Ectodermal cell (in vitro differentiated cells): ENCODE data around the gene DUSP18.
A peak's percentile ranks its signal among the peaks of the same experiment; 100 is the strongest.

Experiments used
- H3K27ac ChIP-seq: 2 replicates; pipeline ENCODE4 v1.7.0; 2013; ENCODE audit warnings: mild to moderate bottlenecking, low read depth, low read length; ENCODE audit not compliant: insufficient read depth, poor library complexity, severe bottlenecking
- H3K27me3 ChIP-seq: 2 replicates; pipeline ENCODE4 v1.7.0; 2013; ENCODE audit warnings: mild to moderate bottlenecking, low read length; ENCODE audit not compliant: insufficient read depth, control insufficient read depth, poor library complexity, severe bottlenecking
- H3K36me3 ChIP-seq: one replicate; pipeline ENCODE4 v1.7.0; 2013; ENCODE audit warnings: low read length; ENCODE audit not compliant: control insufficient read depth, insufficient read depth
- H3K4me1 ChIP-seq: one replicate; pipeline ENCODE4 v1.7.0; 2013; ENCODE audit warnings: low read length; ENCODE audit not compliant: control insufficient read depth, insufficient read depth
- H3K4me3 ChIP-seq: 2 replicates; pipeline ENCODE4 v1.7.0; 2013; ENCODE audit warnings: low read depth, low read length, control low read depth; ENCODE audit not compliant: insufficient read depth
- H3K9me3 ChIP-seq: 2 replicates; pipeline ENCODE4 v1.7.0; 2013; ENCODE audit warnings: mild to moderate bottlenecking, low read length, moderate library complexity; ENCODE audit not compliant: control insufficient read depth
- WGBS, 2 experiments: methylation state at CpG; one replicate each; pipeline ENCODE4 v1.1.7; 2013; ENCODE audit warnings: missing lambda C conversion rate in 2 of 2; 5-methylcytosine and 5-hydroxymethylcytosine counted together

Gene DUSP18

GRCh38 chr22:30695871-30696655, 28.4 kb upstream of the DUSP18 start:
- 91 to 94% methylated on average over 7 of the region's 7 CpGs for WGBS, 2 experiments
- Histone ChIP-seq H3K9me3 (no peaks in the 10 kb centered on the region), H3K36me3 (no peaks in the 10 kb centered on the region), H3K4me1 (no peaks in the 10 kb centered on the region), H3K27ac (no peak overlapping the region), H3K4me3 (no peak overlapping the region), H3K27me3 (peaks cover 39% of the 10 kb centered on the region)

GRCh38 chr22:30695351-30695851, 27.7 kb upstream of the DUSP18 start:
- H3K4me3 ChIP-seq, result peak overlapping the region; percentile 57
- no peaks in the 10 kb centered on the region for H3K36me3 ChIP-seq
- no peak overlapping the region for H3K27ac ChIP-seq
- no peaks in the 10 kb centered on the region for H3K4me1 ChIP-seq
- H3K9me3 ChIP-seq, result no peaks in the 10 kb centered on the region
- WGBS, 2 experiments, result 69 to 76% methylated on average over 15 of the region's 15 CpGs
- H3K27me3 ChIP-seq, result peaks cover 39% of the 10 kb centered on the region

DNA sequence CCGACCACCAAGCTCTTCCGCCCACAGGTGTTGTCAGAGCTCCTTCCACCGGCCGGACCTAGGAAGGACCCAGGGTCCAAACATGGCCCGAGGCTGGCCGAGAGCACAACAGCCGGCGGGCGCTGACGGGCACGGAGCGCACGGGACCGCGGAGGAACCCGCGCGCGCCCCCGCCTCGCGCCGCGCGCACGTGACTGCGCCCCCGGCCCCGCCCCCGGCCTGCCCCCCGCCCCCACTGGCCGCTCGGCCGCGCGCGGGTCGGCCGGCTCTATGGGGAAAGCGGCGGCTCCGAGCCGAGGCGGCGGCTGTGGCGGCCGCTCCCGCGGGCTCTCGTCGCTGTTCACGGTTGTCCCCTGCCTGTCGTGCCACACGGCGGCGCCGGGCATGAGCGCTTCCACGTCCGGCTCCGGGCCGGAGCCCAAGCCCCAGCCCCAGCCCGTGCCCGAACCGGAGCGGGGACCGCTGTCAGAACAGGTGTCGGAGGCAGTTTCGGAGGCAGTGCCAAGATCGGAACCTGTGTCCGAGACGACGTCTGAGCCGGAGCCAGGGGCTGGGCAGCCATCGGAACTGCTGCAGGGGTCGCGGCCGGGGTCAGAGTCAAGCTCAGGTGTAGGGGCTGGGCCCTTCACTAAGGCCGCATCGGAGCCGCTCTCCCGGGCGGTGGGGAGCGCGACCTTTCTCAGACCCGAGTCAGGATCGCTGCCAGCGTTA, 27.1 kb upstream of the DUSP18 start, which contains the start of gene OSBP2:
Gene OSBP2, plus strand, starts transcription at position 235 of the 711 bp plus-strand sequence. Its CDS starts 36 bp downstream, at position 271.
- WGBS, 2 experiments, result 1% methylated on average over 88 of the region's 88 CpGs
- Histone ChIP-seq H3K27me3 (peaks cover 39% of the 10 kb centered on the region), H3K27ac (no peak within 1 kb of the TSS), H3K4me3 (peak within 1 kb of the TSS; percentile 60), H3K4me1 (no peaks in the 10 kb centered on the region), H3K9me3 (no peaks in the 10 kb centered on the region), H3K36me3 (no peaks in the 10 kb centered on the region)

DNA sequence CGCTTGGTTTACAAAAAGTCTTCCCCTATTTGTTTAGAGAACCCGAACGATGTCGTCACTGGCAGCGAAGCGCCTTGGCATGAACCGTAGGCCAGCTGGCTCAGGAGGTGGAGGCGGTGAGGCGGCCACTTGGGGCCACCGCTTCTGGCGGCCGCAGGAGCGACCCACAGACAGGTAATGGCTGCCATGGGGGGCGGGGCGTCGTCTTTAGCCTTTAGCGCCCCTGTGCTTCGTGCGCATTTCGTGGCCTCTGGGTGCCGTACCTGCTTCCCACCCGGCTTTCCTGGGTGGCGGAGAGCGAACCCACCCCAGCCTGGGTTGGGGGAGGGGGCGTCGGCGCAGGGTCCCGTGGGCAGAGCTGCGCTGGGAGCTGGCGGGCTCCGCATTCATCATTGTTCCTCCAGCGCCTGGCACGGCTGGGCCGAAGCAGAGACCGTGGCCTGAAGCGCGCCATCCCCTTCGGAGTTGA, 26.5 kb upstream of the DUSP18 start:
- no peak overlapping the region for H3K27ac ChIP-seq
- H3K9me3 ChIP-seq, result no peaks in the 10 kb centered on the region
- peak overlapping the region; percentile 60 for H3K4me3 ChIP-seq
- no peaks in the 10 kb centered on the region for H3K36me3 ChIP-seq
- 1 to 2% methylated on average over 38 of the region's 38 CpGs for WGBS, 2 experiments
- H3K4me1 ChIP-seq, result no peaks in the 10 kb centered on the region
- H3K27me3 ChIP-seq, result peaks cover 39% of the 10 kb centered on the region

DNA sequence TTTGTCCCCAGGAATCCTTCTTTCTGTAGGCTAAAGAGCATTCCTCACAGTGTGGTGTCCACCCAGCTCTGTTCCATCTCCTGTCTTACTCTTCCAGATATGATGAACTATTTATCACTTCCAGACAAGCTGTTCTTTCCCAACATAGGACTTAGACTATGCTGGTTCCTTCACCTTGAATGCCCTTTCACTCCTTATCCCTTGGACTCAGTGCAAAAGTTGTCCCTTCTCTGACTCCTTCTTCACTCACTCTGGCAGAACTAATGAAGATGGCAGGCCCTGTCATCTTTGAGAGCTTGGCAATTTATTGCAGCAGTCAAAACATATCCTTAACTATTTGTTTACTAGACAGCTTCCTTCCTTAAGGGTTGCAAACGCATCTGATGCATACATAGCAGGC, 23.5 kb upstream of the DUSP18 start:
- H3K9me3 ChIP-seq, result no peaks in the 10 kb centered on the region
- no peak overlapping the region for H3K27ac ChIP-seq
- no peak overlapping the region for H3K4me3 ChIP-seq
- 88 to 89% methylated on average over 1 of the region's 1 CpG for WGBS, 2 experiments
- H3K27me3 ChIP-seq, result peaks cover 30% of the 10 kb centered on the region
- no peaks in the 10 kb centered on the region for H3K36me3 ChIP-seq
- H3K4me1 ChIP-seq, result no peaks in the 10 kb centered on the region

DNA sequence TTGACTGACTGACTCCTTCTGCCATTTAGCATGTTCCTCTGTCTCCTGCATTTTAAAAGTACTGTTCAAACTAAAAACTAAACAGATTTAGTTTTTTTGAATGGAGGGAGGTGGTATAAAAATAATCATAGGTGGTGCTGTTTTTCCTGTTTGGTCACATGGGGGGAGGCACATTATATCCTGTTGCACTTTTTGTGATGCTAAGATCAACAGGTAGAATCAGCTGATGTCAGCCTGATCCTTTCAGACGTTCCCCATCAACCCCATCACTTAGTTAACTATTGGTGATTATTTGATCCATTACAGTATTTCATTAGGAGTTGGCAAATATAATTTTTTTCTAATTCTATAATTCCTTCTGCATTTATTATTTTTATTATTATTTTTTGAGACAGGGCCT, 21.9 kb upstream of the DUSP18 start:
- Histone ChIP-seq H3K36me3 (no peaks in the 10 kb centered on the region), H3K27ac (no peak overlapping the region), H3K4me1 (no peaks in the 10 kb centered on the region), H3K4me3 (no peak overlapping the region), H3K27me3 (peaks cover 15% of the 10 kb centered on the region), H3K9me3 (no peaks in the 10 kb centered on the region)
- WGBS, 2 experiments, result 64% methylated on average over 1 of the region's 1 CpG; no CpG with 5 or more reads in 1 of the 2 experiments

DNA sequence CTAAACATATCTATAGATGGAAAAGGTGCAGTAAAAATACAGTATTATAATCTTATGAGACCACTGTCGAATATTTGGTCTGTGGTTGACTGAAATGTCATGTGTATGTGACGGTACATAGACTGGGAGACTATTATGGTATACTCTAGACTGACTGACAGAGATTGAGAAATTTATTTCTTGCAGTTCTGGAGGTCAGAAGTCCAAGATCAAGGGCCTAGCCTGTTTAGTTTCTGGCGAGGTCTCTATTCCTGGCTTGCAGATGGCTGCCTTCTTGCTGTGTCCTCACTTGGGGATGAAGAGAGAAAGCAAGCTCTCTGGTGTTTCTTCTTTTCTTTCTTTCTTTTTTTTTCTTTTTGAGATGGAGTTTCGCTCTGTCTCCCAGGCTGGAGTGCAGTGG, 19.7 kb upstream of the DUSP18 start:
- Histone ChIP-seq H3K9me3 (no peaks in the 10 kb centered on the region), H3K27me3 (no peaks in the 10 kb centered on the region), H3K27ac (no peak overlapping the region), H3K4me1 (no peaks in the 10 kb centered on the region), H3K36me3 (no peaks in the 10 kb centered on the region), H3K4me3 (no peak overlapping the region)
- WGBS, 2 experiments, result 91 to 97% methylated on average over 4 of the region's 4 CpGs

DNA sequence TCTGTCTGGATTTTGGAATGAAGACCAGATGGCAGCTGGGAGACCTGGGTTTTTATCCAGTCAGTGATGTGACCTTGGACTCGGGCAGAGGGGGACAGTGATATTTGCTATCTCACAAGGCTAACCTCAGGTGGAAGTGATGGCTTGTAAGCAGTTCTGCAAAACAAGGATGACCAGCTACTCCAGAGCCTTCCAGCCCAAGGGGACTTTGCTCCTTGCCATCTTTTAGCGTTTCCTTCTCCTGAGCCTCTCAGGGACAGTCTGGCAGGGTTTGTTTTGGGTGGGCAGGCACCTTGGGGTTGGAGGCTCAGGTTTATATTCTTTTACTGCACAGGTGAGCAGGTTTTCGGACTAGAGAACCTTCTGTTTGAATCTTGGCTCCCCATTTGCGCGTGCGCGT, 17.5 kb upstream of the DUSP18 start:
- Histone ChIP-seq H3K27me3 (no peaks in the 10 kb centered on the region), H3K9me3 (no peaks in the 10 kb centered on the region), H3K36me3 (no peaks in the 10 kb centered on the region), H3K4me3 (no peak overlapping the region), H3K27ac (no peak overlapping the region), H3K4me1 (no peaks in the 10 kb centered on the region)
- 94 to 96% methylated on average over 7 of the region's 7 CpGs for WGBS, 2 experiments

DNA sequence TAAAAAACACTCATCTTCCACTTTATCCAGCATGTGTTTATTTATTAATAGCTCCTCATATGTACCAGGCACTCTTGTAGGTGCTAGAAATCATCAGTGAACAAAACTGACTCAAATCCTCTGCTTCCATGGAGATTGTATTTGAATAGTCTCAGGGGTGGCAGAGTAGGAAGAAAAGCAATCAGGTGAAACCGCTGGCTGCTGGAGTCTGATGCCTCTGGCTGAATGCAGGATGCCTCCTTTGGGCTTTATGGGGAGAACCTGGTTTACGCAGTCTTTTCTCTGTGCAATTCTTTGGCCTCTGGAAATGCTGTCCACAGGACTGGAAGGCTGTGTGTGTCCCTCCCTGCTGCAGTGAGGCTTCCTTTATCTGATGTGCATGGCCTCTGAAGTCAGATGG, 14.2 kb upstream of the DUSP18 start:
- H3K36me3 ChIP-seq, result no peaks in the 10 kb centered on the region
- WGBS, 2 experiments, result 81 to 82% methylated on average over 2 of the region's 2 CpGs
- no peaks in the 10 kb centered on the region for H3K27me3 ChIP-seq
- H3K27ac ChIP-seq, result no peak overlapping the region
- H3K4me1 ChIP-seq, result peaks cover 6% of the 10 kb centered on the region
- H3K4me3 ChIP-seq, result no peak overlapping the region
- no peaks in the 10 kb centered on the region for H3K9me3 ChIP-seq
